B cell (primary cell): ENCODE data around the gene AANAT.

Experiments used
- CTCF ChIP-seq: fragments of 200-600 bp; IDR thresholded peaks from one replicate; pipeline ENCODE4 v1.8.0; 2022; ENCODE audit warnings: antibody characterized with exemption, mild to moderate bottlenecking
- EZH2 ChIP-seq: IDR thresholded peaks from 2 replicates; pipeline ENCODE4 v1.6.1; 2012; ENCODE audit warnings: borderline replicate concordance, low read depth, mild to moderate bottlenecking, moderate library complexity, low read length; ENCODE audit not compliant: insufficient read depth, poor library complexity, severe bottlenecking

- TF ChIP-seq CTCF (no peak), EZH2 (no peak)
Observed at GRCh38 chr17:76442341-76443338, 24.8 kb upstream of the AANAT start.
